Fibroblast of the conjunctiva (primary cell): ENCODE data around the gene OR9A4.

ENCODE experiments used
- DNase-seq: peaks from one replicate; pipeline ENCODE4 v3.0.0-alpha.2; 2010; ENCODE audit warnings: low read depth

Gene OR9A4

GRCh38 chr7:141949021-141949420 is 32.8 kb downstream of the OR9A4 start:
- DNase-seq = no peak

DNA sequence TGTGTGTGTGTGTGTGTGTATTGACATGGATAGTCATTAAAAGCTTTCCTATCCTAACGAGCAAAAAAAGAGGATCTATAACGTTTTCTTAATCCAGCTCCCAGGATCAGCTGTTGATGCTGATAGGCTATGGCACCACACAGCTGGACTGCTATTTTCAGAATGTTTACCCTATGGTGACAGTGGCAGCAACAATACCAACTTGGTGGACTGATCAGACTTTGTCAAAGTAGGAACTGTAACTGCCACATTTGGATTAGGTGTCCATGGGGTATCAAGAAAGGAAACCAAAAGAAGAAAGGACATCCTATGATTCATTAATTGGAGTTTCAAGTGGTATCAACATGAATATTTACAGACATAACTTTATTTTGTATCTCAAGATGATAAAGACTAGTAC is 33.3 kb downstream of the OR9A4 start:
- DNase-seq = no peak

DNA sequence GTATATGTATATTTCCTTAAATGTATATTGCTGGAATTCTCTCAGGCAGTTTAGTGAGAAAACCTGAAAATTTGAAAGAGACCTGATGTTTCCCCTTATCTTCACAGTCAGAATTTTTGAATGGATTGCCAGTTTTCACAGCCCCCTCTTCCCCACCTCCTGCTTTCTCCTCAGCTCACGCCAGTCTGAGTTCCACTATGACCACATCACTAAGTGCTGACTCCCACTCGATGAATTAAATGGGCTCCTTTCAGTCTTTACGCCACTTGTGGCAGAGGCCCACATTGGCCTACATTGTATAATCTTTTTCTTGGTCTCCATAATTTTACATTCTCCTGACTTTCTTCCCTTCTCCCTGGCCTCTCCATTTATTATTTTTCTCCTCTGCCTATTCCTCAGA is 33.7 kb downstream of the OR9A4 start:
- no peak for DNase-seq

DNA sequence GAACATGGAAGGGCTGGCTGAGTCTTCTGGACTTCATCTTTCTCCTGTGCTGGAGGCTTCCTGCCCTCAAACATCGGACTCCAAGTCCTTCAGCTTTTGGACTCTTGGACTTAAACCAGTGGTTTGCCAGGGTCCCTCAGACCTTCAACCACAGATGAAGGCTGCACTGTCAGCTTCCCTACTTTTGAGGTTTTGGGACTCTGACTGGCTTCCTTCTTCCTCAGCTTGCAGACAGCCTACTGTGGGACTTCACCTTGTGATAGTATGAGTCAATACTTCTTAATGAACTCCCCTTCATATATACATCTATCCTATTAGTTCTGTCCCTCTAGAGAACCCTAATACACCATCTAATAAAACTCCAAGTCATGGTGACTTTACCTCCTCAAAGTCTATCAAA is 34.6 kb downstream of the OR9A4 start:
- no peak for DNase-seq

GRCh38 chr7:141952461-141952860 is 36.3 kb downstream of the OR9A4 start:
- no peak for DNase-seq

DNA sequence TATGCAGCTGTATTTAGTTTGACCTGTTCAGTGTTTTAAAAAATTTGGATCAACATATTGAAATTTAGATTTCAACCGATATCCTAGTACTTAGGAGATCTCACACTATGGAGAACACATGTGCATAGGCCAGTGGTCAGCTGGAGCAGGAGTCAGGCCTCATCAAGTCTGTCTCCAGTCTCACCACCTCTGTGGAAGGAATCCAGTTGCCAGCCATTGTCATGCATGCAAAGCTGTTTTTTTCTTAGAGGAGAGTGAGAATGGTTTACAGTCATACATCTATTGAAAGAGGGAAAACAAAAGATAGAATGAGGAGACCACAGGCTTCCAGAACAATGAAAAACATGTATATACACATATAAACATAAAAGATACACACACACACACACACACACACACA is 38.1 kb downstream of the OR9A4 start:
- DNase-seq = no peak

DNA sequence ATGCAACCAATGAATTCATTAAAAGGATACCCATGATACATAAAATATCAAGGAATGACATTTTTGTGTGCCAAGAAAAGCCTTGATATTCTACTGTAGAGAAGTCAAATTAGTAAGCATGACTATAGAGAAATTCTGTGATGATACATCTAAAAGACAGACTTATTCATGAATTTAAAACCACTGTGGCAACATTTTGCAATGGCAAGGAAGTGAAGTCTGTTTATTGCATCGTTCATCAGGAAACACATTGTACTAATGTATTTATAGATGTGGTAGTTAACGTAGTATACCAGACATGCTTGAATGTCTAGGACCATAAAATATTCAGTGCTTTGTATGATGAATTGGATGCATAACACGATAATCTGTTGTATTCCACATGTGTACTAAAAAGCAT is 39.9 kb downstream of the OR9A4 start:
- DNase-seq = no peak

GRCh38 chr7:141960687-141961422 is 44.7 kb downstream of the OR9A4 start:
- no peak for DNase-seq
